Glutamatergic neuron (in vitro differentiated cells): Measurements from ENCODE around the gene PTPRG. TPM values are rescaled to one million over a fixed set of nuclear protein-coding genes. Genes with fewer than 3 reads are reported as not detected.

Experiments
- DNase-seq: peaks from one replicate; pipeline ENCODE4 v3.0.0; 2022
- H3K27ac Mint-ChIP-seq: one replicate; pipeline ENCODE4 v1.8.0; 2020; ENCODE audit warnings: mild to moderate bottlenecking, mixed read lengths, inconsistent platforms; ENCODE audit not compliant: unreplicated experiment
- H3K27me3 Mint-ChIP-seq: one replicate; pipeline ENCODE4 v1.8.0; 2020; ENCODE audit warnings: mild to moderate bottlenecking, moderate library complexity, mixed read lengths, inconsistent platforms; ENCODE audit not compliant: unreplicated experiment
- H3K36me3 Mint-ChIP-seq: one replicate; pipeline ENCODE4 v1.8.0; 2020; ENCODE audit warnings: mild to moderate bottlenecking, mixed read lengths, inconsistent platforms; ENCODE audit not compliant: unreplicated experiment
- H3K4me1 Mint-ChIP-seq: one replicate; pipeline ENCODE4 v1.8.0; 2020; ENCODE audit warnings: mild to moderate bottlenecking, low read depth, mixed read lengths, inconsistent platforms; ENCODE audit not compliant: unreplicated experiment
- H3K4me3 Mint-ChIP-seq: one replicate; pipeline ENCODE4 v1.8.0; 2020; ENCODE audit warnings: mild to moderate bottlenecking, mixed read lengths, inconsistent platforms; ENCODE audit not compliant: unreplicated experiment
- H3K9me3 Mint-ChIP-seq: one replicate; pipeline ENCODE4 v1.8.0; 2020; ENCODE audit warnings: mild to moderate bottlenecking, moderate library complexity, mixed read lengths, inconsistent platforms; ENCODE audit not compliant: unreplicated experiment
- total RNA-seq: library from RNA; stranded (reverse); fragmentation: NEBNext Ultra II Directional; extraction: Animal tissue kit (Norgen Biotek cat#: 25700); gene quantifications from one replicate; pipeline ENCODE4 v1.2.1, GENCODE V29; 2021; ENCODE audit not compliant: unreplicated experiment
- TF ChIP-seq, protein P1 (sequence below): fragments of 200-600 bp; sonication (generic); IDR thresholded peaks from one replicate; pipeline ENCODE4 v1.5.0; 2021; ENCODE audit not compliant: partially characterized antibody, unreplicated experiment

PTPRG gene
- total RNA-seq, 1 donor from 2014 or later = 52.1 TPM

DNA sequence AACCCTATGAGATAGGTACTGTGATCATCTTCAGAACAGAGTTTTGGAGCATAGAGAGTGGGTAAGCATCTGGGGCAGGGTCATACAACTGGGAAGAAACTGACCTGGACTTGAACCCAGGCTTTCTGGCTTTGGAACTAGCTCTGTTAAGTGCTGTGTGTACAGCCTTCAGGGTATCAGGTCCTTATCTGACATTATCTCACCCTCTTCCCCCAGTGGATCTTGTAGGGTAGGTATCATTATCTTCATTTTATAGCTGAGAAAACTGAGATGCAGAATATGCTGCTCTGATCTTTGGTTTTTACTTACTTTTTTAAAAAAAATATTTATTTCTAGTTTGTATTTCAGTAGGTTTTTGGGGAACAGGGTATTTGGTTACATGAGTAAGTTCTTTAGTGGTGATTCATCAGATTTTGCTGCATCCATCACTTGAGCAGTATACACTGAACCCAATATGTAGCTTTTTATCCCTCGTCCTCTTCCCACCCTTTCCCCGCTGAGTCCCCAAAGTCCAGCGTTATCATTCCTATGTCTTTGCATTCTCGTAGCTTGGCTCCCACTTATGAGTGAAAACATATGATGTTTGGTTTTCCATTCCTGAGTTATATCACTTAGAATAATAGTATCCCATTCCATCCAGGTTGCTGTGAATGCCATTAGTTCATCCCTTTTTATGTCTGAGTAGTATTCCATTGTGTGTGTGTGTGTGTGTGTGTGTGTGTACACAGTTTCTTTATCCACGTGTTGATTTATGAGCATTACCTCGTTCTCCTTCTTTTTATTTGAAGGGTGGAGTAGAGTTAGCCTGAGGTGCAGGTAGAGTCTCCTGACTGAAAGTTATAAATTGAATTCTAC is 271.2 kb downstream of the PTPRG start:
- no peaks in the 10 kb centered on the region for H3K27me3 Mint-ChIP-seq
- H3K4me1 Mint-ChIP-seq = peaks cover 6% of the 10 kb centered on the region
- H3K27ac Mint-ChIP-seq = no peak overlapping the region
- TF ChIP-seq, protein P1, sequence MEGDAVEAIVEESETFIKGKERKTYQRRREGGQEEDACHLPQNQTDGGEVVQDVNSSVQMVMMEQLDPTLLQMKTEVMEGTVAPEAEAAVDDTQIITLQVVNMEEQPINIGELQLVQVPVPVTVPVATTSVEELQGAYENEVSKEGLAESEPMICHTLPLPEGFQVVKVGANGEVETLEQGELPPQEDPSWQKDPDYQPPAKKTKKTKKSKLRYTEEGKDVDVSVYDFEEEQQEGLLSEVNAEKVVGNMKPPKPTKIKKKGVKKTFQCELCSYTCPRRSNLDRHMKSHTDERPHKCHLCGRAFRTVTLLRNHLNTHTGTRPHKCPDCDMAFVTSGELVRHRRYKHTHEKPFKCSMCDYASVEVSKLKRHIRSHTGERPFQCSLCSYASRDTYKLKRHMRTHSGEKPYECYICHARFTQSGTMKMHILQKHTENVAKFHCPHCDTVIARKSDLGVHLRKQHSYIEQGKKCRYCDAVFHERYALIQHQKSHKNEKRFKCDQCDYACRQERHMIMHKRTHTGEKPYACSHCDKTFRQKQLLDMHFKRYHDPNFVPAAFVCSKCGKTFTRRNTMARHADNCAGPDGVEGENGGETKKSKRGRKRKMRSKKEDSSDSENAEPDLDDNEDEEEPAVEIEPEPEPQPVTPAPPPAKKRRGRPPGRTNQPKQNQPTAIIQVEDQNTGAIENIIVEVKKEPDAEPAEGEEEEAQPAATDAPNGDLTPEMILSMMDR = no peak
- DNase-seq = no peak
- H3K36me3 Mint-ChIP-seq = no peaks in the 10 kb centered on the region
- no peaks in the 10 kb centered on the region for H3K9me3 Mint-ChIP-seq
- no peak overlapping the region for H3K4me3 Mint-ChIP-seq

DNA sequence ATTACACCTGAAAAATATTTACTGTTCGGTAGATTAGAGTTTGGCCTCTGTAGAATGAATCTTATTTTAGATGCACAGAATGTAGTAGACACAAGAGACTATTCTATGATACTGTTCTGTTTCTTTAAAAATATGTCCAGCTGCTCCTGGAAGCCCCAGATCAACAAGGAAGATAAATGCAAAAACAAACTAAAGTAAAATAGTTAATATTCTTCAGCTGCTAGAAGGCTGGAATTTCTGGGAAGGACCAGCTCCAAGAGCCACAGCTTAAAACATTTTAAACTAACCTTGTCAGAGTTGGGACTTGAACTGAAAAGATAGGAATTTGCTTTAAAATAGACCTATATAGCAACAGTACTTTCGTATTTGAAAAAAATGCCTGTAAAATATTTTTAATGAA is 277.9 kb downstream of the PTPRG start:
- Mint-ChIP-seq H3K4me3 (no peak overlapping the region), H3K36me3 (no peaks in the 10 kb centered on the region), H3K27me3 (no peaks in the 10 kb centered on the region), H3K9me3 (peaks cover 2% of the 10 kb centered on the region), H3K4me1 (no peaks in the 10 kb centered on the region), H3K27ac (no peak overlapping the region)
- DNase-seq = no peak
- TF ChIP-seq, protein P1 = no peak

DNA sequence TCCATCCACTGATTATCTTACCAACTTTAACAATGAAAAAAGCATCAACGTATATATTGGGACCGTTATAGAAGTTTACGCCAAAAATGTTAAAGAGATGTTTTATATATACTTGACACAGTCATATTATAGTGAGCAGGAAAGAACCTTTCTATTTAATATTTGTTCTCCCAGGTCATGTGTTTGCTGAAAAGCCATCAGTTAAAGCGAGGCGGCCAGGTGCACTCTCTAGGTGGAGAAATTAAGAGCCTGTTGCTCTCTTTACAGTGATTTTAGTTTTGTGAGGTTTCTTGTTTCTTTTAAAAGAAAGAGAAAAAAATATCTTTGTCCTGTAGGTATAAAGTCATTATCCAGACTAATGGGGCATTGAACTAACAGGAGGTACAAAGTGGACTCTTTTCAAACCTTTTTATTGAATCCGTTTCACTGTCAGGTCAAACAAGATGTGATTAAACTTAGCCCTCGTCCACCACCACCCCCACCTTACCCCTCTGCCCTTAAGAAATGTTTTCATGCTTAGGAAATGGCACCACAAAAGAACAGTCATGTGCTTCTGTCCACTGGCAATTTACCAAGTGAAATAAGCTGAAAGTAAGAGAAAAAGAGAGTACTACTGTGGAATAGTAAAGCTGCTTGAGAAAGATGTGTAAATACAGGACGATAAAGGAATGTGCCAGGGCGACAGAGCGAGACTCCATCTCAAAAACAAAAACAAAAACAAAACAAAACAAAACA is 279.9 kb downstream of the PTPRG start:
- peaks cover 8% of the 10 kb centered on the region for H3K4me1 Mint-ChIP-seq
- no peak overlapping the region for H3K27ac Mint-ChIP-seq
- H3K9me3 Mint-ChIP-seq = peaks cover 2% of the 10 kb centered on the region
- TF ChIP-seq, protein P1 = no peak
- H3K36me3 Mint-ChIP-seq = no peaks in the 10 kb centered on the region
- no peaks in the 10 kb centered on the region for H3K27me3 Mint-ChIP-seq
- no peak overlapping the region for H3K4me3 Mint-ChIP-seq
- no peak for DNase-seq

DNA sequence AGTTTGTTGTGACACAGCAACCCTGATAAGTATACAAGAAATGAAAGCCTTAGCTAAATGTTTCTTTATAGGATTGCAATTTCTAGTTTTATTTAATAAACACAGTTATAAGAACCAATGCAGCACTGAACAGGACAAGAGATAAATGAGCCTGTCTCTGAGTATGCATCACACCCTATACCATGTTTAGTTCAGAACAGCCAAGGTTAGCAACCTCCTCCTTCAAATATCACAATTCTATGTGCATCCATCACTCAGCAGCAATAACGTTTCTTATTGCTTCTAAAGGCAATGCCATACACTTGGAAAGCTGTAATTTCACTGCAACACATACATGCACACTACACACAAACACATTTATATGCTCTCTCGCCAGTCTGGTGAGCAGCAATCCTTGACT is 280.6 kb downstream of the PTPRG start:
- Mint-ChIP-seq H3K36me3 (no peaks in the 10 kb centered on the region), H3K9me3 (peaks cover 2% of the 10 kb centered on the region)

More for the DNA sequence above, 280.6 kb downstream of the PTPRG start:
- Mint-ChIP-seq H3K4me3 (no peak overlapping the region), H3K27ac (no peak overlapping the region), H3K4me1 (peaks cover 8% of the 10 kb centered on the region), H3K27me3 (no peaks in the 10 kb centered on the region)
- no peak for DNase-seq
- TF ChIP-seq, protein P1 = no peak
